Psoas muscle (tissue), 8 donors: ENCODE data around the gene WWOX. TPM values are rescaled to one million over a fixed set of nuclear protein-coding genes. Genes with fewer than 3 reads are reported as not detected.

ENCODE experiments used
- ATAC-seq, 4 donors: fragments of 200-7000 bp; cut with Tn5 transposase; one replicate each; pipeline ENCODE4 v1.9.1; 2020; ENCODE audit warnings: moderate library complexity in 3 of 4, mild to moderate bottlenecking in 2 of 4
- DNase-seq, 2 donors: peaks; one replicate each; pipeline ENCODE4 v3.0.0-alpha.2; 2020
- H3K27ac ChIP-seq: fragments of 200-600 bp; one replicate; pipeline ENCODE4 v1.8.0; 2022
- H3K27me3 ChIP-seq, 3 donors: fragments of 200-600 bp in 1 of 3; one replicate each; pipeline versions ENCODE4 v1.6.1 to v1.8.0; 2013 to 2022; ENCODE audit warnings: low read length in 2 of 3, mild to moderate bottlenecking in 2 of 3, moderate library complexity in 1 of 3; ENCODE audit not compliant: insufficient read depth in 3 of 3
- H3K36me3 ChIP-seq, 2 donors: fragments of 200-600 bp in 1 of 2; one replicate each; pipeline versions ENCODE4 v1.6.1 to v1.8.0; 2013 to 2022; ENCODE audit warnings: low read depth in 1 of 2, mild to moderate bottlenecking in 1 of 2, moderate library complexity in 1 of 2; ENCODE audit not compliant: insufficient read depth in 1 of 2
- H3K4me1 ChIP-seq: fragments of 200-600 bp; one replicate; pipeline ENCODE4 v1.8.0; 2022
- H3K4me3 ChIP-seq: fragments of 200-600 bp; one replicate; pipeline ENCODE4 v1.8.0; 2022; ENCODE audit warnings: mild to moderate bottlenecking
- H3K9me3 ChIP-seq: fragments of 200-600 bp; one replicate; pipeline ENCODE4 v1.8.0; 2022
- CTCF ChIP-seq: fragments of 200-600 bp; IDR thresholded peaks from one replicate; pipeline ENCODE4 v1.8.0; 2022; ENCODE audit warnings: antibody characterized with exemption
- WGBS, 3 donors: extraction: QIAGEN DNeasy Blood & Tissue Kit; methylation state at CpG; one replicate each; pipeline versions ENCODE4 v1.1.6 to v1.1.7; 2013; 5-methylcytosine and 5-hydroxymethylcytosine counted together
- intact Hi-C, 2 donors: fragments of 100-400 bp; cut with DNase I; formaldehyde crosslinking; loops; one replicate each; pipeline versions ENCODE4 v1.11.0 to v1.14.2; 2022
- polyA plus RNA-seq, 3 donors: library from polyadenylated mRNA; stranded (reverse); fragments of 200-250 nt; gene quantifications; one replicate each; pipeline ENCODE4 v1.2.3, GENCODE V29; 2013
- total RNA-seq, 4 donors: library from RNA; stranded (reverse); fragmentation: NEBNext Ultra II Directional in 2 of 4; extraction: Animal tissue kit (Norgen Biotek cat#: 25700) in 2 of 4; gene quantifications; one replicate each; pipeline versions ENCODE4 v1.2.1 to v1.2.4, GENCODE V29; 2021 to 2023
- donor health status: healthy with polysubstance abuse.
- donor health status: DM: no; HTN: no; CAD: no; lungs with moderate emphysema.
- donor health status: Bipolar disorder and iron deficiency.
- donor health status: healthy.
- donor health status: DM: yes; HTN: yes; CAD: no.
- donor health status: DM: no; HTN: no; CAD: no.
- donor health status: DM: no; HTN: no; CAD: no.
- donor health status: DM: yes; HTN: yes; CAD: no.

The WWOX gene
- total and polyA plus RNA-seq, 7 donors = 3.1 to 6.6 (median 5.0) TPM

DNA sequence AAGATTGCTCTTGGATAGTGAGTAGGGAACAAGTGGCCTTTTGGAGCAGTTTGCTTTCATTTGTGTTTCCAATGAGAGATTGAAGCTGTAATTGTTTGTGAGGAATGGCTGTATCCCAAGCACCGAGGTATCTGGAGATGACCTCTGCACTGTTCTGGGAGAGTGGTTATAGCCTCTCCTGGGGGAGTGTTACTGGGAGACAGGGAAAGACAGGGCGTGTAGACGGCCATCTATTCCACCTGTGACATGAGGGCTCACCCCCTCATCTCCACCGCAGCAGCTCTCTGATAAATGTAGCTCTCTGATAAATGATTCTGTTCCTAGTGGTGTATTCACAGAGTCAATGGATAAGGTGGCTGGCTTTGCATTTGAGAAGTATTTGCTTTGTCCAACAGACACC, 1107.4 kb downstream of the WWOX start:
- ATAC-seq = no peak
- peaks cover 4% of the 10 kb centered on the region for H3K4me1 ChIP-seq
- H3K27ac ChIP-seq = no peak overlapping the region
- H3K9me3 ChIP-seq = no peaks in the 10 kb centered on the region
- no peaks in the 10 kb centered on the region for H3K27me3 ChIP-seq
- intact Hi-C loops = no loop called here
- no peak for DNase-seq
- no peaks in the 10 kb centered on the region for H3K36me3 ChIP-seq
- TF ChIP-seq CTCF = no peak
- WGBS, 3 donors = 89 to 91% (median 90%) methylated on average over 4 of the region's 4 CpGs
- no peak overlapping the region for H3K4me3 ChIP-seq

DNA sequence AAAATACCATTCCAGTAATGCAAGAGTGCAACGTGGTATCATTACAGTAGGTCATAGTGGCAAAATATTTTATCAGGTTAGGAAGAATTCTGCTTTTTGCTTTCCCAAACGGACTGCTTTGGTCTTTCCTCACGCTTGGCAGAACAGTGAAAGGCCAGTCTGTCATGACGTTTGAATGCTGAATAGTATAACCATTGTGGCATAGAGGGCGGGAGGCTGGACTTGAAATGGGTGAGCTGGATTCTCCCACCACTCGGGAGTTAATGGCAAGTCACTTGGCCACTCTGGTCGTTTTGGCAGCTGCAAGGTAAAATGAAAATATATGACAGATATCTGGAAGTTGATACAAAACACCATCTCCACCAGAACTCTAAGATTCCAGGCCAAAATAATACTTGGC, 1109.9 kb downstream of the WWOX start:
- no peak for ATAC-seq
- intact Hi-C loops = no loop called here
- Histone ChIP-seq H3K36me3 (no peaks in the 10 kb centered on the region), H3K4me1 (peaks cover 4% of the 10 kb centered on the region), H3K27me3 (no peaks in the 10 kb centered on the region), H3K4me3 (no peak overlapping the region), H3K9me3 (no peaks in the 10 kb centered on the region), H3K27ac (no peak overlapping the region)
- no peak for TF ChIP-seq CTCF
- 69 to 78% (median 72%) methylated on average over 7 of the region's 7 CpGs for WGBS, 3 donors
- no peak for DNase-seq

DNA sequence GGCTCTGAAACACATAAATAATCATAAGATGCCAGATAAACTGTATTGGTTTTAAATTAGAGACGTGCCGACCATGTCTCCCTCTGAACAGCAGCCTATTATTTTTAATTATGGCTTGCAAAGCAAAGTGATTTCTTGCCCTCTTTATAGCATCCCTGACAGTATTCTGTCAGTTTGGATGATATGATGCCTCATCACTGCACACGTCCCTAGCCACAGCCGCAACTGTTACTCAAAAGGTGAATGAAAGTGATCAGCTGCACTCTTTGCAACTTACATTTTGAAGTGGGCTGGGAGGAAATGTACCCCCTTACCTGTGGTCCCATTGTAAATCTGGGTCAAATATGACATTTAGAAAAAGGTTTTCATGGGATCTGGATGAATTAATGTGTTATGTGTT, 1111.2 kb downstream of the WWOX start:
- DNase-seq (no peak), ATAC-seq (no peak)
- Histone ChIP-seq H3K27me3 (no peaks in the 10 kb centered on the region), H3K4me1 (peaks cover 4% of the 10 kb centered on the region), H3K9me3 (no peaks in the 10 kb centered on the region), H3K4me3 (no peak overlapping the region), H3K27ac (no peak overlapping the region), H3K36me3 (no peaks in the 10 kb centered on the region)
- no peak for TF ChIP-seq CTCF
- WGBS, 3 donors = 58 to 84% (median 83%) methylated on average over 4 of the region's 4 CpGs
- intact Hi-C loops = no loop called here

- Histone ChIP-seq H3K9me3 (no peaks in the 10 kb centered on the region), H3K36me3 (no peaks in the 10 kb centered on the region), H3K4me3 (peak overlapping the region; percentile 31), H3K27me3 (no peaks in the 10 kb centered on the region), H3K27ac (no peak overlapping the region), H3K4me1 (peaks cover 4% of the 10 kb centered on the region)
- 34 to 58% (median 35%) methylated on average over 13 of the region's 13 CpGs for WGBS, 3 donors
- intact Hi-C loops = no loop called here
- ATAC-seq (peak in 3 of 4 donors; percentile 42 to 59 (median 58)), DNase-seq (peak in 1 of 2 donors; percentile 56)
- no peak for TF ChIP-seq CTCF
Measured at GRCh38 chr16:79211586-79211985, 1112.1 kb downstream of the WWOX start.

- Histone ChIP-seq H3K4me3 (peak overlapping the region; percentile 31), H3K4me1 (peaks cover 4% of the 10 kb centered on the region), H3K36me3 (no peaks in the 10 kb centered on the region), H3K27ac (no peak overlapping the region), H3K27me3 (no peaks in the 10 kb centered on the region), H3K9me3 (no peaks in the 10 kb centered on the region)
- 54 to 75% (median 65%) methylated on average over 10 of the region's 10 CpGs for WGBS, 3 donors
- ATAC-seq = no peak
- no peak for DNase-seq
- TF ChIP-seq CTCF = no peak
- intact Hi-C loops = no loop called here
Measured at GRCh38 chr16:79212114-79212791, 1112.8 kb downstream of the WWOX start.
